EL (cell line): ENCODE results near the gene STX11.
"Not testable (repeated sequence)": the region's sequence is repeated elsewhere in the genome, so short reads cannot be mapped to it uniquely, and the experiment has no call there.

Experiments
- DNase-seq: peaks from one replicate; pipeline ENCODE4 v3.0.0-alpha.2; 2016

STX11 gene

GRCh38 chr6:144149894-144150709 is at the start of gene STX11:
STX11 (plus strand) TSS chr6:144150517; CDS start chr6:144186628, 36,111 bp downstream.
- peak; percentile 74 for DNase-seq

GRCh38 chr6:144103026-144103563 is 47.2 kb upstream of the STX11 start:
- DNase-seq = no peak

- no peak for DNase-seq
Measured at GRCh38 chr6:144104488-144104887, 45.8 kb upstream of the STX11 start.

GRCh38 chr6:144104898-144105487 is 45.3 kb upstream of the STX11 start:
- DNase-seq = peak; percentile 74

GRCh38 chr6:144106206-144106605 is 44.1 kb upstream of the STX11 start:
- no peak for DNase-seq

GRCh38 chr6:144110210-144110609 is 40.1 kb upstream of the STX11 start:
- DNase-seq = no peak

GRCh38 chr6:144113366-144113765 is 37.0 kb upstream of the STX11 start:
- DNase-seq = no peak

- no peak for DNase-seq
Measured at GRCh38 chr6:144115219-144115618, 35.1 kb upstream of the STX11 start.

- DNase-seq = peak; percentile 19
Measured at GRCh38 chr6:144119376-144119775, 30.9 kb upstream of the STX11 start.

GRCh38 chr6:144122861-144123260 is 27.5 kb upstream of the STX11 start:
- DNase-seq = no peak

- no peak for DNase-seq
Measured at GRCh38 chr6:144123421-144123820, 26.9 kb upstream of the STX11 start.

GRCh38 chr6:144123836-144124235 is 26.5 kb upstream of the STX11 start:
- DNase-seq = no peak

GRCh38 chr6:144127097-144127496 is 23.2 kb upstream of the STX11 start:
- no peak for DNase-seq

- DNase-seq = no peak
Measured at GRCh38 chr6:144129469-144129868, 20.8 kb upstream of the STX11 start.

- DNase-seq = peak; percentile 85
Measured at GRCh38 chr6:144131248-144131709, 19.0 kb upstream of the STX11 start.

- DNase-seq = not testable (repeated sequence)
Measured at GRCh38 chr6:144132167-144132690, 18.1 kb upstream of the STX11 start.

- DNase-seq = no peak
Measured at GRCh38 chr6:144133225-144133821, 17.0 kb upstream of the STX11 start.

- peak; percentile 57 for DNase-seq
Measured at GRCh38 chr6:144134176-144134575, 16.1 kb upstream of the STX11 start.

GRCh38 chr6:144134737-144135136 is 15.6 kb upstream of the STX11 start:
- no peak for DNase-seq

GRCh38 chr6:144138542-144138941 is 11.8 kb upstream of the STX11 start:
- DNase-seq = no peak

- no peak for DNase-seq
Measured at GRCh38 chr6:144139817-144140216, 10.5 kb upstream of the STX11 start.

- no peak for DNase-seq
Measured at GRCh38 chr6:144140867-144141266, 9.4 kb upstream of the STX11 start.

GRCh38 chr6:144141470-144141869 is 8.8 kb upstream of the STX11 start:
- DNase-seq = no peak
